ACHN (cell line): ENCODE measurements around the gene CACNA1I.

ENCODE experiments used
- DNase-seq: peaks from one replicate; pipeline ENCODE4 v3.0.0-alpha.2; 2015
- in situ Hi-C: cut with HindIII; loops from 2 replicates; pipeline ENCODE4 v1.10.0; 2017; ENCODE audit warnings: low sequenced_read_pairs, low pct_ligation_motif_present, low pct_unique_long_range_greater_than_20kb

The CACNA1I gene

GRCh38 chr22:39534591-39535356, 35.8 kb upstream of the CACNA1I start:
- peak; percentile 66 for DNase-seq
- in situ Hi-C loops = no loop called here

DNA sequence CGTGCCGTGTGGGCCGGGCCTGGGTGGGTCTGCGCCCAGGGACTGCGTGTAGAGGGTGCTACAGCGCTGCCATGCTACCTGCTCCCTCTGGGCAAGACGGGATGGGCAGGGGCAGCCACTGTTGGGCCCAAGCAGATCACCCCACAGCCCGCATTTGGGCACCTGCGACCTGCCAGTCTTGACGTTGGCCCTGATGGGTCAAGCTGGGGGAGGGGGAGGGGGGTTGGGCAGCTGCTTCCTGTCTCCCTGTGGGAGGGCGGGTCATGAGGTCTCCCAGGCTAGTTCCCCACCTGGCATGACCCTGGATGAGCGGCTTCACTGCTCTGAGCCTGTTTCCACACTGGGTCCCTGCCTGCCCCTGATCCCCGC, 35.2 kb upstream of the CACNA1I start:
- DNase-seq = no peak
- in situ Hi-C loops = no loop called here

DNA sequence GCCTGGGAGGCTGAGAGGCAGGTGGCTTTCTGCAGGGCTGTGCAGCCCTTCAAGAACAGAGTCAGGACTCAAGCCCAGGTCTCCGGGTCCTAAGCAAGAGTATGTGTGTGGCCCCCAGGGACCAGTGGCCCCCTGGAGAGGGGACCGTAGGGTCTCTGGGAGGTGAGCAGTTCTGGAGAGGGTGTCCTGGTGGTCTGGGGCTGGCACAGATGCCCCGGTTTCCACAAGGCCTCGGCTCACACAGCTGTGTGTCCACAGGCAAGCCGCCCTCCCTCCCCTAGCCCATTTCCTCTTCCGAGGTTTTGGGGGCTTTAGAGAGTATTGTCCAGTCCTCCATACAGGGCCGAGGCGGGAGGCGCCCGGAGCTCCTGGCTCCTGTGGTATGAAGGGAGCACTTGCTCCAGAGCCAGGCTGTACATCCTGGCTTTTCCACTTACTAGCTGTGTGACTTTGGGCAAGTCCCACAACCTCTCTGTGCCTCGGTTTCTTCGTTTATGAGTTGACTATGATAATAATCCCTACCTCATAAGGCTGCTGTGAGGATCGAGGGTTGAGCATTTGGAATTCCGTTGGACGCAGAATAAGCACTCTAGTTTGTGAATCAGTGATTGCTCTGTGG, 34.6 kb upstream of the CACNA1I start:
- in situ Hi-C loops = no loop called here
- no peak for DNase-seq

DNA sequence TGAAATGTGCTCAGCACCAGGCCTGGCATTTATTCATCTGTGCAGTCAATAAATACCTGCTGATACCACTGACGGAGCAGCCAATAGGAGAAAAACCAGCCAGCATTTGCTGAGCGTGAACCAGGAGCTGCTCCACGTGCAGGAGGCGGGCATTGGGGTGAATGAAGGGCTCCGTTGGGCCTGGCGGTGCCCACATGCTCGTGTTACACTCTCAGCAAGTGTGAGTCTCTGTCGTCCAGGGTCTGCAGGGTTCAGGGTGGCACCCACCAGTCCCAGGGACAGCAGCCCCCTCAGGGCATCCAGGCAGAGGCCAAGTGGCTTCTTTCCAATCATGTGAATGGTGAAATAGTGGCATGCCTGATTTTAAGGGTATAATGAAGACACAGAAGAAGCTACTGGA, 33.8 kb upstream of the CACNA1I start:
- in situ Hi-C loops = no loop called here
- no peak for DNase-seq

- in situ Hi-C loops = no loop called here
- DNase-seq = no peak
Observed at GRCh38 chr22:39537975-39538374, 32.6 kb upstream of the CACNA1I start.

DNA sequence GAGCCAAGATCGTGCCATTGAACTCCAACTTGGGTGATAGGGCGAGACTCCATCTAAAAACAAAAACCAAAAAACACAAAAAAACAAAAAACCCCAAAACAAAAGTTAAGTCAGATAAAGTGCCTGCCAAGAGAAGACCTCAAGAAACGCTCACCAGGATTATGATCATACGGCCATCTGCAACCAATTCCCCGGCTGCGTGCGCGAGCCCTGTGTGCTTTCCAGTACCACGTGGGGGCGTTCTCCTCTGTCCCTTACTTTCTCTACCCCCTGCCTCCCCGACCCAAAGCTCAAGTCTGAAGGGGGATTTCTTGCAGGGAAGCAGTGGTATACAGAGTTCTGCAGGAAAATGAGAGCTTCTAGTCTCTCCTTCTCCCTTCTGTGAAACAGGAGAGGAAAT, 27.5 kb upstream of the CACNA1I start:
- peak; percentile 44 for DNase-seq
- in situ Hi-C loops = no loop called here

DNA sequence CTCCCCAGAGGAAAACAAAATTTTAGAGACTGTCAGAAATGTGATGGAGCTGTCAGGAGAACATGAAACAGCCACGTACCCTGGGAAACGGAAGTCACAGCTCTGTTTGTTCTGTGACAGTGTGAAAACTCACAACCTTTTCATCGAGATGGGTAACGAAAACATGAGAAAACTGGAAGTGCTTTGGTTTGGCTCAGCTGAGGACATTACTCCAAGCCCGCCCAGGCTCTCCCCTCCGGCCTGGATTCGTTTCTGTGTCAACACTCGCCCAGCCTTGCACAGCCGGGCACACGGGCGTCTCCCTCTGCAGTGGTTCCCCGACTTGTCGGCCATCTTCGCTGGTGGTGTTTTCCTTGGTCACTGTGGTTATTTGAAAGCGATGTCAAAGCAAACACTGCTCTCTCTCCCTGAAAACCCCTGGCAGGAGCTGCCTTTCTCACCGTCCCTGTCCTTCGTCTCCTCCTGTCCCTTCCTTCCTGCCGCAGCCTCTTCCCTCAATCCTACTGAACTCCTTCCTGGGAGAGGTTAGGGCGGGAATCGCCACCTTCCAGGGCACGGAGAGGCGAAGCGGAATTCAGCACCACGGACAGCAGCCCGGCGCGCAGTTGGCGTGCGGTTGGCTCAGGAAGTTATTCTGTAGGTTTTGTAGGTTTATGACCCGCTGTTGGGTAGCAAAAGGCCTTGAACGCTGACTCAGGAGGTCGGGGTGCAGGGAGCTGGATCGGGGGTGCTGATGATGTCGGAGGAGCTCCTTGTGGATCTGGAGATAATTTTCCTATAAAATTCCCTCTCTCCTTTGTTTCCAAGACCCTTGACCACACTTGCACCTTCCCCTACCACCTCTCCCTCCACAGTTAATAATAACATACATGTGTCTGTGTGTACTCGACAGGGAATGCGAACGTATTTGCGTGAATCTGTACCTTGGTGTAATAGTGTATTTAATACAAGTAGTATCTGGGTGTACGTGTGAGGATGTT, 24.9 kb upstream of the CACNA1I start:
- peak; percentile 58 for DNase-seq
- in situ Hi-C loops = no loop called here

- in situ Hi-C loops = no loop called here
- DNase-seq = peak; percentile 28
Observed at GRCh38 chr22:39546889-39547586, 23.5 kb upstream of the CACNA1I start.

GRCh38 chr22:39547587-39547947, 23.0 kb upstream of the CACNA1I start:
- in situ Hi-C loops = no loop called here
- DNase-seq = no peak

DNA sequence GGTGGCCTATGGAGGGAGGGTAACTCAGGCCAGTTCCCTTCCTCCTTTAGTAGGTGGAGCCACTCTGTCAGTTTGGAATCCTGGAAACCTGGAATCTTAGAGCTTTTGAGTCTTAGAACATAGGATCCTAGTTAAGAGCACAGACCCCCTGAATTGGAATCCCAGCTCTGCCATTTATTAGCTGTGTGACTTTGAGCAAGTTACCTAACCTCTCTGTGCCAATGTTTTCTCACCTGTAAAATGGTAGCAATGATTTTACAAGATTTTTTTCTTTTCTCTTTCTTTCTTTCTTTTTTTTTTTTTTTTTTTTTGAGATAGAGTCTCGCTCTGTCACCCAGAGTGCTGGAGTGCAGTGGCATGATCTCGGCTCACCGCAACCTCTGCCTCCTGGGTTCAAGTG, 17.1 kb upstream of the CACNA1I start:
- DNase-seq = no peak
- in situ Hi-C loops = loop anchor here (5.0 kb wide), 1 partner anchor 39 kb away; no protein-coding TSS in a partner anchor

- no peak for DNase-seq
- in situ Hi-C loops = loop anchor here (5.0 kb wide), 1 partner anchor 38 kb away; no protein-coding TSS in a partner anchor
Observed at GRCh38 chr22:39554151-39554550, 16.4 kb upstream of the CACNA1I start.

- peak; percentile 6 for DNase-seq
- in situ Hi-C loops = no loop called here
Observed at GRCh38 chr22:39556970-39557841, 13.3 kb upstream of the CACNA1I start.

GRCh38 chr22:39558254-39558727, 12.3 kb upstream of the CACNA1I start:
- in situ Hi-C loops = no loop called here
- DNase-seq = no peak

DNA sequence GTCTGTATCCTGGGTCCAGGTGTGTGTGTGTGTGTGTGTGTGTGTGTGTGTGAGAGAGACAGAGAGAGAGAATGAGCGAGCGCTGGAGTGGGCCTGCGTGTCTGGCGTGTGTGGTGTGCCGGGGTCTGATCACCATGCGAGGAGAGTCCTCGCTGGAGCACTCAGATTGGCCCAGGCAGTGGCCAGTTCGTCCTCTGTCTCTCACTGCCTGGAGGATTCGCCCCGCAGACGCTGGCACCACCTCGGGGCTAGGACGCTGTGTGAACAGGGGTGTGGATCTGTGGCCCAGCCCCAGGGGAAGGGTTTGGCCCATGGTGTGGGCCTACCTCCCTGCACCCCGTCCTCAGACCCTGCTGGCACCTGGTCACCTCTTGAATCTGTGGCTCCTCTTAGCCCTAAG, 11.6 kb upstream of the CACNA1I start:
- in situ Hi-C loops = no loop called here
- no peak for DNase-seq

- in situ Hi-C loops = no loop called here
- peak; percentile 22 for DNase-seq
Observed at GRCh38 chr22:39559456-39560105, 11.0 kb upstream of the CACNA1I start.

DNA sequence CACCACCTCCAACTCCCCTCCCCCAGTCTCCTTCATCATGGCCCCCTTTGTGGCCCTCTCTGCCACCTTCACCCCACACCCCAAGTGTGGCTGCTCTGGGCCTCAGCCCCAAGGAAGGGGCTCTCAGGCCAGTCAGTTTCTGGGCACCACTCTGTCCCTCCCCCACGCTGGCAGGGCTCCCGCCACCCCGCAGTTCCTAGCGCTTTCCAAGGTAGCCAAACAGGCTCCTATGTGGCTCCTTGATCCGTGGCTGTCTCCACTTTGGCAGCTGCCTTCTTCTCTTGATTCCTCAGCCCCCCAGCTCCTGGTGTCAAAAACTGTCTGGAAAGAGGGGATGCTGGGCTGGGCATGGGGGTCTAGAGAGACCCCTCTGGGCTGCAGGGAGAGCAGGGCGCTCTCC, 10.4 kb upstream of the CACNA1I start:
- in situ Hi-C loops = no loop called here
- no peak for DNase-seq

GRCh38 chr22:39562839-39563489, 7.6 kb upstream of the CACNA1I start:
- no peak for DNase-seq
- in situ Hi-C loops = no loop called here
